Endothelial cell of umbilical vein (primary cell): ENCODE data around the gene PAGR1. TPM values are rescaled to one million over a fixed set of nuclear protein-coding genes. Genes with fewer than 3 reads are reported as not detected.

Experiments used
- BruUV-seq: library from RNA; stranded (reverse); fragments of 400-500 nt; replicated peaks from 2 replicates; lab custom pipeline; 2021; lab: Mats Ljungman, UMichigan
- CTCF ChIA-PET: fragments of 300-600, 350-600 bp; sonication (Branson Sonifier 250); formaldehyde crosslinking; loops from one replicate; lab custom pipeline; 2021; ENCODE audit warnings: antibody characterized with exemption, inconsistent platforms; lab: Charles Lee
- POLR2A ChIA-PET: fragments of 300-600, 350-600 bp; sonication (Branson Sonifier 250); formaldehyde crosslinking; loops from one replicate; lab custom pipeline; 2021; ENCODE audit warnings: antibody characterized with exemption, inconsistent platforms; lab: Charles Lee
- DNase-seq: peaks from one replicate; pipeline ENCODE4 v3.0.0-alpha.2; 2011; ENCODE audit warnings: low read depth, low spot score
- FAIRE-seq: peaks from 2 replicates; lab custom pipeline; 2011; peaks lifted over from hg19 to GRCh38; lab: Jason Lieb, UNC
- H2AFZ ChIP-seq: 2 replicates; pipeline ENCODE4 v1.6.0; 2012; ENCODE audit warnings: low read depth, low read length, control low read depth, inconsistent platforms
- H3K27ac ChIP-seq: 2 replicates; pipeline ENCODE4 v1.5.1; 2011; ENCODE audit warnings: low read depth, mild to moderate bottlenecking, control low read depth, low read length, moderate library complexity; ENCODE audit not compliant: insufficient read depth
- H3K27me3 ChIP-seq, 2 experiments: 2 replicates each; pipeline versions ENCODE4 v1.6.0 to v1.6.1; 2011; ENCODE audit warnings: low read length in 2 of 2, mixed read lengths in 1 of 2; ENCODE audit not compliant: control insufficient read depth in 2 of 2, insufficient read depth in 2 of 2
- H3K36me3 ChIP-seq, 2 experiments: 2 replicates in 1 of 2; 3 replicates in 1 of 2; pipeline ENCODE4 v1.5.1; 2011; ENCODE audit warnings: low read length in 2 of 2, mild to moderate bottlenecking in 1 of 2, moderate library complexity in 1 of 2; ENCODE audit not compliant: control insufficient read depth in 2 of 2, insufficient read depth in 2 of 2; ENCODE audit errors: extremely low read depth in 1 of 2
- H3K4me1 ChIP-seq: 3 replicates; pipeline ENCODE4 v1.5.1; 2011; ENCODE audit warnings: mild to moderate bottlenecking, low read length; ENCODE audit not compliant: control insufficient read depth, insufficient read depth; ENCODE audit errors: extremely low read depth
- H3K4me2 ChIP-seq: 2 replicates; pipeline ENCODE4 v1.6.1; 2011; ENCODE audit warnings: low read length, control low read depth, mixed read lengths; ENCODE audit not compliant: insufficient read depth
- H3K4me3 ChIP-seq, 3 experiments: fragments of 200-600 bp in 1 of 3; sonication (generic), shearing (Covaris generic) in 1 of 3; replicated peaks in 1 of 3; 2 replicates each; pipeline ENCODE4 v1.5.1; 2011 to 2016; ENCODE audit warnings: control low read depth in 3 of 3, low read length in 3 of 3, mild to moderate bottlenecking in 2 of 3, inconsistent platforms in 1 of 3, low read depth in 1 of 3, moderate library complexity in 1 of 3; ENCODE audit not compliant: insufficient read depth in 1 of 3
- H3K79me2 ChIP-seq: 2 replicates; pipeline ENCODE4 v1.6.0; 2012; ENCODE audit warnings: low read length, inconsistent platforms; ENCODE audit not compliant: control insufficient read depth, insufficient read depth
- H3K9ac ChIP-seq: replicated peaks from 2 replicates; pipeline ENCODE3; 2011; ENCODE audit warnings: low read length, control low read depth; ENCODE audit not compliant: insufficient read depth; ENCODE audit errors: extremely low read depth
- H3K9me1 ChIP-seq: replicated peaks from 3 replicates; pipeline ENCODE4 v1.6.0; 2011; ENCODE audit warnings: mild to moderate bottlenecking, low read length; ENCODE audit not compliant: control insufficient read depth, insufficient read depth; ENCODE audit errors: extremely low read depth
- H3K9me3 ChIP-seq: replicated peaks from 2 replicates; pipeline ENCODE4 v1.5.1; 2012; ENCODE audit warnings: low read length, inconsistent platforms; ENCODE audit not compliant: control insufficient read depth, insufficient read depth
- H4K20me1 ChIP-seq: replicated peaks from 2 replicates; pipeline ENCODE3; 2011; ENCODE audit warnings: mild to moderate bottlenecking, low read length; ENCODE audit not compliant: control insufficient read depth, insufficient read depth; ENCODE audit errors: extremely low read depth
- CTCF ChIP-seq, 2 donors: IDR thresholded peaks; 1 replicate in 1 of 2; 2 replicates in 1 of 2; pipeline ENCODE4 v1.5.1; 2011; ENCODE audit warnings: low read length in 2 of 2, mild to moderate bottlenecking in 2 of 2, moderate library complexity in 2 of 2, control low read depth in 1 of 2, inconsistent platforms in 1 of 2, low read depth in 1 of 2; ENCODE audit not compliant: insufficient read depth in 1 of 2; ENCODE audit errors: extremely low read depth in 1 of 2
- EZH2 ChIP-seq: IDR thresholded peaks from 2 replicates; pipeline ENCODE4 v1.6.1; 2012; ENCODE audit warnings: borderline replicate concordance, low read depth, mild to moderate bottlenecking, moderate library complexity, low read length, inconsistent platforms; ENCODE audit not compliant: severe bottlenecking
- JUN ChIP-seq: IDR thresholded peaks from 2 replicates; pipeline ENCODE4 v1.6.1; 2011; ENCODE audit warnings: borderline replicate concordance, low read depth; ENCODE audit not compliant: insufficient read length, insufficient read depth
- MYC ChIP-seq: IDR thresholded peaks from one replicate; pipeline ENCODE4 v1.6.1; 2011; ENCODE audit warnings: mild to moderate bottlenecking, low read depth, low read length
- POLR2A ChIP-seq: IDR thresholded peaks from 2 replicates; pipeline ENCODE4 v1.6.1; 2012; ENCODE audit warnings: low read depth, mild to moderate bottlenecking, control low read depth, low read length
- POLR2AphosphoS5 ChIP-seq: IDR thresholded peaks from 2 replicates; pipeline ENCODE4 v1.6.1; 2012; ENCODE audit warnings: low read depth, mild to moderate bottlenecking, control low read depth, low read length, moderate library complexity; ENCODE audit not compliant: insufficient read depth
- dilution Hi-C: fragments of 300-500 bp; cut with MboI; formaldehyde crosslinking; loops from one replicate; pipeline ENCODE4 v1.15.0; 2019; ENCODE audit warnings: low sequenced_read_pairs; ENCODE audit not compliant: extremely low pct_ligation_motif_present
- intact Hi-C: fragments of 100-400 bp; cut with micrococcal nuclease; formaldehyde crosslinking; loops from one replicate; pipeline ENCODE4 v1.10.0; 2022
- polyA plus RNA-seq, 4 experiments: library from polyadenylated mRNA; depleted of rRNA in 3 of 4; stranded (reverse) in 3 of 4; unstranded in 1 of 4; fragments of >200 nt; gene quantifications; 2 replicates each; pipeline versions ENCODE4 v1.2.1 to v1.2.3, GENCODE V29; 2011 to 2012; ENCODE audit warnings: missing spikeins in 1 of 4
- total RNA-seq: library from RNA; stranded (reverse); gene quantifications from 2 replicates; pipeline ENCODE4 v1.2.3, GENCODE V29; 2021

The PAGR1 gene
- total and polyA plus RNA-seq, 2 donors (not counting 3 experiments of a cell fraction or from before 2014, with no cell fraction given), result 15.9 to 26.3 TPM

GRCh38 chr16:29790183-29790948 is 25.6 kb upstream of the PAGR1 start, which contains the start of gene KIF22:
Gene KIF22, plus strand, starts transcription at chr16:29790751. Its CDS starts 9 bp downstream, at chr16:29790760.
- Histone ChIP-seq H3K36me3 (no peaks in the 10 kb centered on the region), H3K9me3 (no peaks in the 10 kb centered on the region), H3K9me1 (no peaks in the 10 kb centered on the region), H4K20me1 (no peaks in the 10 kb centered on the region), H3K27me3 (no peaks in the 10 kb centered on the region), H3K9ac (peak within 1 kb of the TSS; percentile 77), H3K4me2 (peak within 1 kb of the TSS; percentile 87), H3K4me1 (peaks cover 23% of the 10 kb centered on the region), H2AFZ (peak within 1 kb of the TSS; percentile 98), H3K4me3 (peak within 1 kb of the TSS; percentile 80 to 93 (median 88)), H3K79me2 (peaks cover 48% of the 10 kb centered on the region), H3K27ac (peak within 1 kb of the TSS; percentile 13)
- intact Hi-C loops, result loop anchor here (1.0 to 5.0 kb wide), 5 partner anchors 15 to 187 kb away; partner anchors contain the start of genes CDIPT and PAGR1
- no TSS peak for BruUV-seq
- FAIRE-seq (peak; percentile 99), DNase-seq (peak; percentile 99)
- TF ChIP-seq POLR2A (peak; percentile 70), CTCF (IDR thresholded peaks at IDR 0.05; ENCODE audit: extremely low read depth in 1 of 2, insufficient read depth in 1 of 2, low read depth in 1 of 2, low read length in 2 of 2) (peak; percentile 85 to 90), EZH2 (no peak), MYC (peak; percentile 7), JUN (no peak), POLR2AphosphoS5 (peak; percentile 80)
- ChIA-PET CTCF (interaction anchor here (0.7 to 6.3 kb wide), 16 partner anchors 11 to 98 kb away, joined by 3 to 34 read pairs (median 4); partner anchors contain the start of genes CDIPT and PAGR1), POLR2A (interaction anchor here (1.0 to 1.2 kb wide), 3 partner anchors 14 to 183 kb away, joined by 3 to 9 read pairs (median 3); partner anchors contain the start of gene TAOK2)
- dilution Hi-C loops, result no loop called here
